ENCODE measurements around the gene TUBGCP4. TPM values are rescaled to one million over a fixed set of nuclear protein-coding genes. Genes with fewer than 3 reads are reported as not detected.

TUBGCP4 gene
- total and polyA plus RNA-seq, 2 of the 4 experiments (the other 2 are of a cell fraction): 7.9 to 12.7 TPM

DNA sequence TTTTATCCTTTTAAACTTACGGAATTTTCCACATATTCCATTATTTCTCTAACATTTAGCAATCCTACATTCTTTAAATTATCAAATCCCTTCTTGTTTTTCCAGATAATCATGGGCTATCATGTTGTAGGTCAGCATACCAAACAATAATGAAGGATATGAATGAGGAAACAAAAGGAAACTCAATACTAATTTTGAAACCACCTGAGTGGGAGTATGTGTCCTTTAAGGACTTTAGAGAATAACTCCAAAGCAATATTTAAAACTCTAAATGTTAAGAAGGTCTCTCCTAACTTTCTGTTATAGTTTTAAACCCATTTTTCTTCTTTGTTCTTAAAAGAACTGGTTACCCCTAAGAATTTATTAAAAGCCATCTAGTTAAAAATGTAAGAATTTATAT lies 79.1 kb downstream of the TUBGCP4 start:
- intact Hi-C loops (cut with micrococcal nuclease): loop anchor here (10.0 kb wide), 1 partner anchor 315 kb away; no protein-coding TSS in a partner anchor

More for the DNA sequence above, 79.1 kb downstream of the TUBGCP4 start:
- Histone ChIP-seq H3K4me2 (ENCODE audit: low read depth, low read length) (no peak overlapping the region), H4K20me1 (ENCODE audit: insufficient read depth, low read length) (no peaks in the 10 kb centered on the region), H3K9ac (ENCODE audit: low read depth, low read length) (no peak overlapping the region), H2AFZ (replicated peaks; ENCODE audit: low read length, poor library complexity) (no peak overlapping the region), H2AK5ac (ENCODE audit: low read depth, low read length) (no peak overlapping the region), H2BK5ac (ENCODE audit: low read depth, low read length, poor library complexity, severe bottlenecking) (no peak overlapping the region), H3K56ac (ENCODE audit: extremely low read depth, insufficient read depth, low read length) (no peak overlapping the region), H2BK20ac (ENCODE audit: low read depth, low read length) (no peak overlapping the region), H2AK9ac (replicated peaks; ENCODE audit: low read depth, low read length, poor library complexity) (no peak overlapping the region), H4K5ac (ENCODE audit: low read depth, low read length) (no peak overlapping the region), H3K23ac (ENCODE audit: low read depth, low read length) (no peak overlapping the region), H3K9me3 (ENCODE audit: control insufficient read depth, insufficient read depth, low read length) (no peaks in the 10 kb centered on the region), H3K4me3 (ENCODE audit: insufficient read depth, low read depth, low read length) (no peak overlapping the region), H3K4ac (ENCODE audit: low read depth, low read length) (no peak overlapping the region), H3K36me3 (ENCODE audit: control insufficient read depth, insufficient read depth, low read length) (peaks cover 26% of the 10 kb centered on the region), H3K14ac (replicated peaks; ENCODE audit: low read depth, low read length) (no peak overlapping the region), H3K27me3 (ENCODE audit: control insufficient read depth, insufficient read depth, low read length) (no peaks in the 10 kb centered on the region), H2BK120ac (ENCODE audit: low read depth, low read length) (no peak overlapping the region), H3K79me1 (ENCODE audit: low read depth in 1 of 2, low read length in 2 of 2) (peaks cover 17 to 35% of the 10 kb centered on the region in 2 experiments), H3K27ac (ENCODE audit: insufficient read depth, low read length) (no peak overlapping the region), H4K91ac (ENCODE audit: insufficient read depth, low read depth, low read length) (no peak overlapping the region), H3K9me1 (ENCODE audit: insufficient read depth, low read length) (peaks cover 10% of the 10 kb centered on the region; the same call in 1 of the 2 replicates), H3K4me1 (ENCODE audit: control insufficient read depth, insufficient read depth, low read length) (peaks cover 2% of the 10 kb centered on the region; the same call in 1 of the 2 replicates), H2BK15ac (ENCODE audit: low read depth, low read length) (no peak overlapping the region), H4K8ac (ENCODE audit: low read depth in 2 of 2, low read length in 2 of 2) (no peak overlapping the region), H3K18ac (ENCODE audit: low read depth, low read length) (no peak overlapping the region)
- ChIA-PET POLR2A (ENCODE audit: unreplicated experiment) (no interaction called here), CTCF (no interaction called here)
- in situ Hi-C loops (cut with MboI; ENCODE audit: low sequenced_read_pairs) (no loop called here), dilution Hi-C loops (cut with HindIII; ENCODE audit: low sequenced_read_pairs, unreplicated experiment) (no loop called here)
- TF ChIP-seq NFE2L2 (IDR thresholded peaks at IDR 0.05; ENCODE audit: low read depth, low read length): no peak
- no peak for TF ChIP-seq BHLHE40 (IDR thresholded peaks at IDR 0.05; ENCODE audit: low read depth, low read length)
- TF ChIP-seq RAD21 (IDR thresholded peaks at IDR 0.05; ENCODE audit: low read length): no peak
- TF ChIP-seq RCOR1 (IDR thresholded peaks at IDR 0.05; ENCODE audit: insufficient replicate concordance, low read length): no peak
- TF ChIP-seq, protein P1, sequence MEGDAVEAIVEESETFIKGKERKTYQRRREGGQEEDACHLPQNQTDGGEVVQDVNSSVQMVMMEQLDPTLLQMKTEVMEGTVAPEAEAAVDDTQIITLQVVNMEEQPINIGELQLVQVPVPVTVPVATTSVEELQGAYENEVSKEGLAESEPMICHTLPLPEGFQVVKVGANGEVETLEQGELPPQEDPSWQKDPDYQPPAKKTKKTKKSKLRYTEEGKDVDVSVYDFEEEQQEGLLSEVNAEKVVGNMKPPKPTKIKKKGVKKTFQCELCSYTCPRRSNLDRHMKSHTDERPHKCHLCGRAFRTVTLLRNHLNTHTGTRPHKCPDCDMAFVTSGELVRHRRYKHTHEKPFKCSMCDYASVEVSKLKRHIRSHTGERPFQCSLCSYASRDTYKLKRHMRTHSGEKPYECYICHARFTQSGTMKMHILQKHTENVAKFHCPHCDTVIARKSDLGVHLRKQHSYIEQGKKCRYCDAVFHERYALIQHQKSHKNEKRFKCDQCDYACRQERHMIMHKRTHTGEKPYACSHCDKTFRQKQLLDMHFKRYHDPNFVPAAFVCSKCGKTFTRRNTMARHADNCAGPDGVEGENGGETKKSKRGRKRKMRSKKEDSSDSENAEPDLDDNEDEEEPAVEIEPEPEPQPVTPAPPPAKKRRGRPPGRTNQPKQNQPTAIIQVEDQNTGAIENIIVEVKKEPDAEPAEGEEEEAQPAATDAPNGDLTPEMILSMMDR (conservative IDR thresholded peaks at IDR 0.05; ENCODE audit: low read depth, low read length): no peak
- TF ChIP-seq FOS (IDR thresholded peaks at IDR 0.05; ENCODE audit: low read depth, low read length): no peak
- no peak for TF ChIP-seq POLR2A (IDR thresholded peaks at IDR 0.05; ENCODE audit: low read depth, low read length)
- TF ChIP-seq CEBPB (IDR thresholded peaks at IDR 0.05; ENCODE audit: low read depth, low read length): no peak
- TF ChIP-seq MXI1 (IDR thresholded peaks at IDR 0.05; ENCODE audit: borderline replicate concordance, low read depth, low read length): no peak
- TF ChIP-seq MAFK (IDR thresholded peaks at IDR 0.05; ENCODE audit: low read depth, low read length): no peak
- no peak for TF ChIP-seq ELK1 (IDR thresholded peaks at IDR 0.05; ENCODE audit: borderline replicate concordance, low read depth, low read length)
- TF ChIP-seq, protein P2, sequence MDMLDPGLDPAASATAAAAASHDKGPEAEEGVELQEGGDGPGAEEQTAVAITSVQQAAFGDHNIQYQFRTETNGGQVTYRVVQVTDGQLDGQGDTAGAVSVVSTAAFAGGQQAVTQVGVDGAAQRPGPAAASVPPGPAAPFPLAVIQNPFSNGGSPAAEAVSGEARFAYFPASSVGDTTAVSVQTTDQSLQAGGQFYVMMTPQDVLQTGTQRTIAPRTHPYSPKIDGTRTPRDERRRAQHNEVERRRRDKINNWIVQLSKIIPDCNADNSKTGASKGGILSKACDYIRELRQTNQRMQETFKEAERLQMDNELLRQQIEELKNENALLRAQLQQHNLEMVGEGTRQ (IDR thresholded peaks at IDR 0.05; ENCODE audit: low read depth, low read length): no peak
- TF ChIP-seq CHD1 (IDR thresholded peaks at IDR 0.05; ENCODE audit: low read depth, low read length): no peak
- no peak for TF ChIP-seq SMC3 (IDR thresholded peaks at IDR 0.05; ENCODE audit: low read depth, low read length)
- no peak for TF ChIP-seq RFX5 (IDR thresholded peaks at IDR 0.05; ENCODE audit: low read depth, low read length)
- TF ChIP-seq MAZ (IDR thresholded peaks at IDR 0.05; ENCODE audit: borderline replicate concordance, low read depth, low read length): no peak
- ATAC-seq (ENCODE audit: low read depth): no peak
- no peak for DNase-seq
- BruUV-seq (replicated peaks): no TSS peak
- 100% methylated on average over 1 of the region's 1 CpG; no CpG with 5 or more reads in 1 of the 2 experiments for WGBS, 2 experiments (ENCODE audit: extremely low coverage in 2 of 2, insufficient read length in 1 of 2)
